IMR-90 (cell line): ENCODE results near the gene AQP5. TPM values are rescaled to one million over a fixed set of nuclear protein-coding genes. Genes with fewer than 3 reads are reported as not detected.

Experiments
- ATAC-seq: fragments of 200-7000 bp; cut with Tn5 transposase; 2 replicates; pipeline ENCODE4 v1.9.1; 2020; ENCODE audit warnings: low read depth, mild to moderate bottlenecking, moderate library complexity
- BruUV-seq: library from RNA; stranded (reverse); fragments of 400-500 nt; replicated peaks from 2 replicates; lab custom pipeline; 2021; lab: Mats Ljungman, UMichigan
- CTCF ChIA-PET: fragments of 300-600 bp; formaldehyde crosslinking; extraction: SDS; loops from one replicate; lab custom pipeline; 2021; ENCODE audit warnings: antibody characterized with exemption; lab: Yijun Ruan, JAX
- POLR2A ChIA-PET: fragments of 300-600 bp; sonication (Branson Sonifier 250); formaldehyde crosslinking; loops from one replicate; lab custom pipeline; 2022; ENCODE audit warnings: antibody characterized with exemption; ENCODE audit not compliant: unreplicated experiment; lab: Charles Lee
- DNase-seq: peaks from one replicate; pipeline ENCODE4 v3.0.0; 2013
- H2AFZ ChIP-seq: replicated peaks from 2 replicates; pipeline ENCODE3; 2013; ENCODE audit warnings: low read length, mild to moderate bottlenecking; ENCODE audit not compliant: poor library complexity
- H2AK5ac ChIP-seq: 2 replicates; pipeline ENCODE4 v1.6.1; 2013; ENCODE audit warnings: low read depth, low read length, inconsistent platforms
- H2AK9ac ChIP-seq: replicated peaks from 2 replicates; pipeline ENCODE3; 2013; ENCODE audit warnings: mild to moderate bottlenecking, low read depth, low read length, moderate library complexity; ENCODE audit not compliant: poor library complexity
- H2BK120ac ChIP-seq: 2 replicates; pipeline ENCODE4 v1.6.1; 2013; ENCODE audit warnings: low read depth, low read length, inconsistent platforms
- H2BK15ac ChIP-seq: 3 replicates; pipeline ENCODE4 v1.6.1; 2013; ENCODE audit warnings: low read depth, low read length, inconsistent platforms
- H2BK20ac ChIP-seq: 2 replicates; pipeline ENCODE4 v1.6.1; 2013; ENCODE audit warnings: low read depth, mild to moderate bottlenecking, inconsistent platforms, low read length, moderate library complexity
- H2BK5ac ChIP-seq: 2 replicates; pipeline ENCODE4 v1.6.1; 2013; ENCODE audit warnings: mild to moderate bottlenecking, low read depth, low read length, inconsistent platforms; ENCODE audit not compliant: poor library complexity, severe bottlenecking
- H3K14ac ChIP-seq: replicated peaks from 2 replicates; pipeline ENCODE4 v1.6.1; 2013; ENCODE audit warnings: low read depth, low read length, inconsistent platforms
- H3K18ac ChIP-seq: 2 replicates; pipeline ENCODE4 v1.6.1; 2013; ENCODE audit warnings: low read depth, low read length, control low read depth
- H3K23ac ChIP-seq: 2 replicates; pipeline ENCODE4 v1.6.1; 2013; ENCODE audit warnings: low read depth, low read length, inconsistent platforms
- H3K27ac ChIP-seq: 2 replicates; pipeline ENCODE4 v1.5.1; 2013; ENCODE audit warnings: mild to moderate bottlenecking, control low read depth, low read length; ENCODE audit not compliant: insufficient read depth
- H3K27me3 ChIP-seq: 2 replicates; pipeline ENCODE4 v1.6.1; 2013; ENCODE audit warnings: low read length; ENCODE audit not compliant: control insufficient read depth, insufficient read depth
- H3K36me3 ChIP-seq: 2 replicates; pipeline ENCODE4 v1.6.1; 2013; ENCODE audit warnings: low read length, mixed read lengths; ENCODE audit not compliant: control insufficient read depth, insufficient read depth
- H3K4ac ChIP-seq: 2 replicates; pipeline ENCODE4 v1.6.1; 2013; ENCODE audit warnings: low read depth, low read length, inconsistent platforms
- H3K4me1 ChIP-seq: 2 replicates; pipeline ENCODE4 v1.6.1; 2013; ENCODE audit warnings: low read length, mixed read lengths; ENCODE audit not compliant: control insufficient read depth, insufficient read depth
- H3K4me2 ChIP-seq: 2 replicates; pipeline ENCODE4 v1.6.1; 2013; ENCODE audit warnings: low read depth, mild to moderate bottlenecking, control low read depth, low read length, moderate library complexity
- H3K4me3 ChIP-seq: 2 replicates; pipeline ENCODE4 v1.5.1; 2013; ENCODE audit warnings: low read depth, mild to moderate bottlenecking, control low read depth, low read length, moderate library complexity; ENCODE audit not compliant: insufficient read depth
- H3K56ac ChIP-seq: 2 replicates; pipeline ENCODE4 v1.6.1; 2013; ENCODE audit warnings: low read length, inconsistent platforms; ENCODE audit not compliant: insufficient read depth; ENCODE audit errors: extremely low read depth
- H3K79me1 ChIP-seq, 2 experiments: 2 replicates each; pipeline ENCODE4 v1.6.1; 2013; ENCODE audit warnings: low read length in 2 of 2, inconsistent platforms in 1 of 2, low read depth in 1 of 2
- H3K9ac ChIP-seq: 2 replicates; pipeline ENCODE4 v1.6.1; 2013; ENCODE audit warnings: low read depth, low read length, control low read depth
- H3K9me1 ChIP-seq: 2 replicates; pipeline ENCODE4 v1.6.1; 2013; ENCODE audit warnings: low read length, inconsistent platforms; ENCODE audit not compliant: insufficient read depth
- H3K9me3 ChIP-seq: 2 replicates; pipeline ENCODE4 v1.6.1; 2013; ENCODE audit warnings: low read length; ENCODE audit not compliant: control insufficient read depth, insufficient read depth
- H4K20me1 ChIP-seq: 2 replicates; pipeline ENCODE4 v1.6.1; 2013; ENCODE audit warnings: low read length, inconsistent platforms; ENCODE audit not compliant: insufficient read depth
- H4K5ac ChIP-seq: 2 replicates; pipeline ENCODE4 v1.6.1; 2013; ENCODE audit warnings: mild to moderate bottlenecking, low read depth, low read length, control low read depth
- H4K8ac ChIP-seq, 2 experiments: 2 replicates each; pipeline ENCODE4 v1.6.1; 2013; ENCODE audit warnings: low read depth in 2 of 2, low read length in 2 of 2, control low read depth in 1 of 2, inconsistent platforms in 1 of 2
- H4K91ac ChIP-seq: 2 replicates; pipeline ENCODE4 v1.6.1; 2013; ENCODE audit warnings: low read depth, low read length, inconsistent platforms; ENCODE audit not compliant: insufficient read depth
- CEBPB ChIP-seq: IDR thresholded peaks from 2 replicates; pipeline ENCODE4 v1.6.1; 2012; ENCODE audit warnings: low read depth, low read length, improper control_type of control experiment
- MAFK ChIP-seq: IDR thresholded peaks from 2 replicates; pipeline ENCODE4 v1.6.1; 2012; ENCODE audit warnings: low read depth, low read length, improper control_type of control experiment
- NFE2L2 ChIP-seq: fragments of 150-350 bp; IDR thresholded peaks from 2 replicates; pipeline ENCODE4 v1.6.1; 2016; ENCODE audit warnings: low read depth, mild to moderate bottlenecking, low read length
- POLR2A ChIP-seq: IDR thresholded peaks from 2 replicates; pipeline ENCODE4 v1.6.1; 2012; ENCODE audit warnings: mild to moderate bottlenecking, low read depth, low read length
- RCOR1 ChIP-seq: IDR thresholded peaks from 2 replicates; pipeline ENCODE4 v1.6.1; 2012; ENCODE audit warnings: mild to moderate bottlenecking, low read length, improper control_type of control experiment; ENCODE audit not compliant: insufficient replicate concordance
- RFX5 ChIP-seq: IDR thresholded peaks from 2 replicates; pipeline ENCODE4 v1.8.0; 2012; ENCODE audit warnings: low read depth, mild to moderate bottlenecking, low read length, moderate library complexity
- WGBS, 2 experiments: methylation state at CpG; one replicate each; pipeline versions ENCODE4 v1.1.5 to v1.1.7; 2013; ENCODE audit warnings: missing lambda C conversion rate in 2 of 2; ENCODE audit not compliant: insufficient read length in 1 of 2; ENCODE audit errors: extremely low coverage in 2 of 2; 5-methylcytosine and 5-hydroxymethylcytosine counted together
- dilution Hi-C: fragments of 300-500 bp; cut with HindIII; formaldehyde crosslinking; loops from one replicate; pipeline ENCODE4 v1.14.3; 2018; ENCODE audit warnings: low sequenced_read_pairs; ENCODE audit not compliant: unreplicated experiment
- in situ Hi-C: fragments of 300-500 bp; cut with MboI; formaldehyde crosslinking; loops from 3 replicates; pipeline ENCODE4 v1.14.3; 2019; ENCODE audit warnings: low sequenced_read_pairs, inconsistent platforms, mixed read lengths
- intact Hi-C: fragments of 100-400 bp; cut with micrococcal nuclease; formaldehyde crosslinking; loops from 2 replicates; pipeline ENCODE4 v1.10.0; 2022
- polyA plus RNA-seq, 3 experiments: library from polyadenylated mRNA; depleted of rRNA; stranded (reverse); fragments of >200 nt; gene quantifications; 2 replicates each; pipeline ENCODE4 v1.2.3, GENCODE V29; 2012; ENCODE audit warnings: low replicate concordance in 1 of 3
- total RNA-seq: library from RNA; depleted of rRNA; stranded (reverse); fragments of >200 nt; gene quantifications from 2 replicates; pipeline ENCODE4 v1.2.3, GENCODE V29; 2012
- TF ChIP-seq, protein P1 (sequence below): fragments of 150-350 bp; IDR thresholded peaks from 2 replicates; pipeline ENCODE4 v1.6.1; 2017; ENCODE audit warnings: mild to moderate bottlenecking, antibody characterized with exemption, low read length, low read depth
- TF ChIP-seq, protein P2 (sequence below): fragments of 150-350 bp; IDR thresholded peaks from 2 replicates; pipeline ENCODE4 v1.6.1; 2016; ENCODE audit warnings: low read depth, mild to moderate bottlenecking, low read length, moderate library complexity, borderline replicate concordance

Gene AQP5
- total and polyA plus RNA-seq, 2 of the 4 experiments (the other 2 are of a cell fraction), result not detected

DNA sequence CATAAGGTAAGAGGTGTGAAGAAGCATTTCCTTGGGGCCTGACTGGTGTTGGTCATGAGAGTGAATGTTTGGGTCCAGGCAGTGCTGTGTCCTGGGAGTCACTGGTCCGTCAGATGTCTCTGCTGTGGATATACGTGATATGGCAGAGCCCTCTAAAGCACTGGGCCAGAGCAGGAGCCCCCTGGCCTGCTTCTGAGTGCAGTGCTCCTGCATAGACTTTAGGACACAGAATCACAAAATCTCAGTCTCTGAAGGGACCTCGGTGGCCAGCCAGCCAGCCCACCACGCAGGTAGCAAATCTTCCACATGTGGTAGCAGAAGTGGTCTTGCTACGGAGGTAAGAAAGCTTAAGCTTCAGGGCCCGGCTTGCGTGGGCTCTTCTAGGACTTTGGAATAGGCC lies 29.6 kb upstream of the AQP5 start:
- CTCF ChIA-PET, result interaction anchor here (0.9 kb wide), 1 partner anchor 14 kb away, joined by 3 read pairs; no protein-coding TSS in a partner anchor

More for the DNA sequence above, 29.6 kb upstream of the AQP5 start:
- Histone ChIP-seq H3K27ac (no peak overlapping the region), H4K5ac (no peak overlapping the region), H3K23ac (no peak overlapping the region), H3K79me1 (no peaks in the 10 kb centered on the region), H3K27me3 (no peaks in the 10 kb centered on the region; the same call in 1 of the 2 replicates), H4K91ac (no peak overlapping the region; the same call in 1 of the 2 replicates), H4K8ac (no peak overlapping the region), H3K18ac (no peak overlapping the region), H2AK5ac (peak overlapping the region; percentile 37; the same call in 1 of the 2 replicates), H3K4me2 (no peak overlapping the region), H3K4me3 (no peak overlapping the region), H3K14ac (no peak overlapping the region), H3K56ac (no peak overlapping the region), H2AK9ac (no peak overlapping the region), H3K4me1 (peaks cover 2% of the 10 kb centered on the region; the same call in 1 of the 2 replicates), H4K20me1 (no peaks in the 10 kb centered on the region), H2BK15ac (peak overlapping the region; percentile 15; the same call in 1 of the 3 replicates), H3K9me3 (no peaks in the 10 kb centered on the region), H2BK20ac (no peak overlapping the region), H3K9me1 (no peaks in the 10 kb centered on the region), H3K36me3 (no peaks in the 10 kb centered on the region), H3K9ac (no peak overlapping the region), H2AFZ (peak overlapping the region; percentile 14), H3K4ac (no peak overlapping the region), H2BK120ac (no peak overlapping the region), H2BK5ac (no peak overlapping the region)
- POLR2A ChIA-PET, result no interaction called here
- 100% methylated on average over 1 of the region's 7 CpGs; no CpG with 5 or more reads in 1 of the 2 experiments for WGBS, 2 experiments
- in situ Hi-C loops, result no loop called here
- intact Hi-C loops, result no loop called here
- no peak for TF ChIP-seq RFX5
- no peak for TF ChIP-seq MAFK
- no peak for TF ChIP-seq RCOR1
- TF ChIP-seq, protein P1, sequence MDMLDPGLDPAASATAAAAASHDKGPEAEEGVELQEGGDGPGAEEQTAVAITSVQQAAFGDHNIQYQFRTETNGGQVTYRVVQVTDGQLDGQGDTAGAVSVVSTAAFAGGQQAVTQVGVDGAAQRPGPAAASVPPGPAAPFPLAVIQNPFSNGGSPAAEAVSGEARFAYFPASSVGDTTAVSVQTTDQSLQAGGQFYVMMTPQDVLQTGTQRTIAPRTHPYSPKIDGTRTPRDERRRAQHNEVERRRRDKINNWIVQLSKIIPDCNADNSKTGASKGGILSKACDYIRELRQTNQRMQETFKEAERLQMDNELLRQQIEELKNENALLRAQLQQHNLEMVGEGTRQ, result no peak
- no peak for TF ChIP-seq CEBPB
- TF ChIP-seq, protein P2, sequence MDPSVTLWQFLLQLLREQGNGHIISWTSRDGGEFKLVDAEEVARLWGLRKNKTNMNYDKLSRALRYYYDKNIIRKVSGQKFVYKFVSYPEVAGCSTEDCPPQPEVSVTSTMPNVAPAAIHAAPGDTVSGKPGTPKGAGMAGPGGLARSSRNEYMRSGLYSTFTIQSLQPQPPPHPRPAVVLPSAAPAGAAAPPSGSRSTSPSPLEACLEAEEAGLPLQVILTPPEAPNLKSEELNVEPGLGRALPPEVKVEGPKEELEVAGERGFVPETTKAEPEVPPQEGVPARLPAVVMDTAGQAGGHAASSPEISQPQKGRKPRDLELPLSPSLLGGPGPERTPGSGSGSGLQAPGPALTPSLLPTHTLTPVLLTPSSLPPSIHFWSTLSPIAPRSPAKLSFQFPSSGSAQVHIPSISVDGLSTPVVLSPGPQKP, result no peak
- no peak for TF ChIP-seq NFE2L2
- no peak for TF ChIP-seq POLR2A
- DNase-seq, result no peak
- BruUV-seq, result no TSS peak
- no peak for ATAC-seq
- dilution Hi-C loops, result no loop called here
